ENCODE measurements around the gene PIEZO2.
"Not testable (repeated sequence)": the region's sequence is repeated elsewhere in the genome, so short reads cannot be mapped to it uniquely, and the experiment has no call there.

The PIEZO2 gene

DNA sequence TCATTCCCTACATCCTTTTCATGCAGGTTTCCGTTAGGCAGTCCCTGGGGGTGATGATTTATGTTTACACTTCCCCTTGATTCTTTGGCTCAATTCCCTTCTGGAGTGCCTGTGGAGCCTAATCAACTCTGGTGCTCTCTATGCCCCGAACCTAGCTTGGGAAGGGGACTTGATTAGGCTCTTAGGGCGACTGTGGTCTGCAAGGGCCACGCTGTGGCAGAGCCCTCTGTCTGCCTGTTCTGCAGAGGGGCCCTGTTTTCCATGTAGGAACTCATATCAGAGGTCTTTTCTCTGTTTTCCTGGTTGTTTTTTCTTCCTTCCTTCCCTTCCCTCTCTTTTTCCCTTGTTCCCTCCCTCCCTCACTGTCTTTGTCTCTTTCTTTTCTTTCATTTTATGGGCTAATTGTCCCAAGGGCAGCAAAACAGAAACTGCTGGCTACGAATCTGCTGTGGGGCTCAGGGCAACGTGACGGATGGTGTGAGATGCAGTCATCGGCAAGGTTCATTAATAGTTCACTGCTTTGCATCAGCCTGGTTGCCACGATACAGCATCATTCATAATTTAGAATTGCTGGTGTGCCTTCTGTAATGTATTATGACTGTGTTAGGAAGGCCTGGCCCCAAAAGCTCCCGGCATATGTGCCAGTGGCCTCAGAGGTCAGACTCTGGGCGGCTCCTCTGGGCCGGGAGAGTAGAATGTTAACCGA is 489.0 kb downstream of the PIEZO2 start:
- DNase-seq: no peak

GRCh38 chr18:10659594-10659993 is 489.8 kb downstream of the PIEZO2 start:
- no peak for DNase-seq

DNA sequence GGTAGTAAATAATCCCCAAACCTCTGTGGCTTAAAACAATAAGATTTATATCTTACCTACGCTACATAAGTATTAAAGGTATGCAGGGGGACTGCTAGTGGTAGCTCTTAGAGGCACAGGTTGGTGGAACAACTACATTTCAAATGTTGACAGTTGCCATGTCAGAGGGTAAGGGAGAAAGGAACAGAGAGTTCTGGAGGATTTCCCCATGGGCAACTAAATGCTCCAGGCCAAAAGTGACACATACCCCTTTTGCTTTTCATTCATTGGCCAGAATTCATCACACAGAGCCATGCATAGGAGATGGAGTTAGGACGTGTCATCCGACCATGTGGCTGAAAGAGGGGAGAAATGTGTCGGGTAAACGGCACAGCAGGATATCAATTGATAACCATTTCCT is 490.4 kb downstream of the PIEZO2 start:
- DNase-seq: no peak

DNA sequence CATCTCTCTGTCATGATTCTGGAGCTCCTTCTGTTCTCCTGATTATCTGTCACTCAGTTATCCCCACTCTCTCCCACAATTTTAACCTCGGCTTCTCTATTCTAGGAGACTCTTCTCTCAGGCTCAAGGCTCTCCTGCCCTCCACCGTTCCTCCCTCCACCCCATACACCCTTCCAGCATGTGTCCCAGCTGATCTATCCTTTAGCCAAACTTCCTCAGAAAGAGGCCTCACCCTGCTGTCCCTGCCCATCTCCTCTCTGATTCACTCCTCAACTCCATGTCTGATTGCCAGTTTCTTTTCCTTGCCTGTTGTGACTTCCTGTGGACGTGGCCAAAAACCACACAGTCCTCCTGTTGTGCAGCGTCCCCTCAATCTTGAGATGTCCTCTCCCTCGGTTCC is 505.4 kb downstream of the PIEZO2 start:
- not testable (repeated sequence) for DNase-seq

GRCh38 chr18:10642915-10643524 is 506.3 kb downstream of the PIEZO2 start:
- not testable (repeated sequence) for DNase-seq

- not testable (repeated sequence) for DNase-seq
Observed at GRCh38 chr18:10638539-10638885, 510.9 kb downstream of the PIEZO2 start.

DNA sequence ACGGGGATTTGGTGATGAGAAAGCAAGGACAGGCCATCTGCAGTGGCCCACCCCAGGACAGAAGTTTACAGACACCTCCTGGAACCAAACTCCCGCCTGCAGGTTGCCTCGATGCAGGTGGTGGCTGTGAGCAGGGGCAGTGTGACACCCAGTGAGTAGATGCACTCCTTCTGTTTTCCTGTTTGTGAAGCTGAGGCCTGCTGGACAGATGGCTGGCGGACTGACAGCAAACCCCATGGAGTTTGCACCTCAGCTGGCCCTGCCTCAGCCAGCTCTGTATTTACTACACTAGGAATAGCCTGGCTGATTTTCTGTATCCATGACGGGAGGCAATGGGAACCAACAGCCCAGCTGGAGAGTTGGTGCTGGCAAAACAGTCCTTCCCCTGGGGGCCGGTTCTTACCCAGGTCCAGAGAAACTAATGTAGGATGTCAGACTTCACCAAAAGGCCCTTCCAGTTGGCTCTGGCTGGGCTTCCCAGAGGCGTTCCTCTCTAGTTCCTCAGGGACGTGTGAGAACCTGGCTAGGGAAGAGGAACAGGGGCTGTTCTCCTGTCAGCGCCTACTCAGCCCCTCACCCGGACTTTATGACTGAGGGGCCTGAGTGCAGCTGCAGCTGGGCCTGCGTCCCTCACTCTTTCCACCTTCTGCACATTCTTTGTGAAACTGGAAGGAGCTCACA is 511.4 kb downstream of the PIEZO2 start:
- DNase-seq: not testable (repeated sequence)

DNA sequence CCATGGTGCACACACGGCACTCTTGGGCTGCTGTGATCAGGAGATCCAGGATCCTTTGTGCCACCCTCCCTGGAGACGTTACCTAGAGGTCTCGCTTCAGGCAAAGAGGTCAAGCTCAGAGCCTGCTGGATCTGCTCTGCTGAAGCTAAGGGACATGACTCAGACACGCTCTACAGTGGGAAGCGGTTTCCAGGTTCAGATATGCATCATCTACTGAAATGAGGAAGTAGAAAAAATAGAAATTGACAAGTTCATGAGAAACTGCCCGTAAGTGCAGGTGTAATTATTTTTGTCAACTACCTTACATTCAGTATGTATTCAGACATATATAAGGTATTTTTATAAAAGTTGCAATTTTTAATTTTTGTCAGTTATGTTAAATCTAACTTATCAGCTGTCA is 520.3 kb downstream of the PIEZO2 start:
- not testable (repeated sequence) for DNase-seq

GRCh38 chr18:10626606-10627213 is 522.7 kb downstream of the PIEZO2 start:
- DNase-seq: not testable (repeated sequence)

GRCh38 chr18:10623606-10624005 is 525.8 kb downstream of the PIEZO2 start:
- not testable (repeated sequence) for DNase-seq

GRCh38 chr18:10622982-10623381 is 526.4 kb downstream of the PIEZO2 start:
- not testable (repeated sequence) for DNase-seq

- not testable (repeated sequence) for DNase-seq
Observed at GRCh38 chr18:10620670-10621329, 528.6 kb downstream of the PIEZO2 start.

Data from stimulated activated naive CD4-positive, alpha-beta T cell treated with Interleukin-2 at 50 U/mL for 16 hours (primary cell).